Midbrain (tissue), 1 donor: ENCODE results near the gene CEACAM3.
A peak's percentile ranks its signal among the peaks of the same experiment; 100 is the strongest.
"Not testable (repeated sequence)": the region's sequence is repeated elsewhere in the genome, so short reads cannot be mapped to it uniquely, and the experiment has no call there.

ENCODE experiments used
- DNase-seq: peaks from one replicate; lab custom pipeline; 2025; lab: John Stamatoyannopoulos, UW

CEACAM3 gene

GRCh38 chr19:41796362-41796761 is at the start of gene CEACAM3:
TSS of gene CEACAM3 (plus strand) at chr19:41796587. CDS start at chr19:41796678, 91 bp downstream.
- no peak for DNase-seq

- DNase-seq: peak; percentile 11
Observed at GRCh38 chr19:41746593-41747227, 49.7 kb upstream of the CEACAM3 start.

- DNase-seq: no peak
Observed at GRCh38 chr19:41748012-41748411, 48.4 kb upstream of the CEACAM3 start.

- DNase-seq: not testable (repeated sequence)
Observed at GRCh38 chr19:41750248-41751134, 45.9 kb upstream of the CEACAM3 start.

- DNase-seq: peak; percentile 22
Observed at GRCh38 chr19:41753159-41753558, 43.2 kb upstream of the CEACAM3 start.

- peak; percentile 16 for DNase-seq
Observed at GRCh38 chr19:41753936-41754529, 42.4 kb upstream of the CEACAM3 start.

GRCh38 chr19:41755328-41755913 is 41.0 kb upstream of the CEACAM3 start, which contains the start of gene CEACAM6:
TSS of gene CEACAM6 (plus strand) at chr19:41755530. CDS start at chr19:41755639, 109 bp downstream.
- DNase-seq: no peak

- DNase-seq: no peak
Observed at GRCh38 chr19:41758846-41759245, 37.5 kb upstream of the CEACAM3 start.

GRCh38 chr19:41767115-41767514 is 29.3 kb upstream of the CEACAM3 start:
- no peak for DNase-seq

GRCh38 chr19:41768105-41768504 is 28.3 kb upstream of the CEACAM3 start:
- not testable (repeated sequence) for DNase-seq

GRCh38 chr19:41769608-41770007 is 26.8 kb upstream of the CEACAM3 start:
- DNase-seq: no peak

- DNase-seq: no peak
Observed at GRCh38 chr19:41771410-41771809, 25.0 kb upstream of the CEACAM3 start.

- no peak for DNase-seq
Observed at GRCh38 chr19:41774515-41774980, 21.8 kb upstream of the CEACAM3 start.

- DNase-seq: no peak
Observed at GRCh38 chr19:41776700-41777099, 19.7 kb upstream of the CEACAM3 start.

- no peak for DNase-seq
Observed at GRCh38 chr19:41783612-41784011, 12.8 kb upstream of the CEACAM3 start.

GRCh38 chr19:41784312-41784711 is 12.1 kb upstream of the CEACAM3 start:
- DNase-seq: no peak

- no peak for DNase-seq
Observed at GRCh38 chr19:41784743-41785142, 11.6 kb upstream of the CEACAM3 start.

- DNase-seq: peak; percentile 2
Observed at GRCh38 chr19:41785653-41786052, 10.7 kb upstream of the CEACAM3 start.

- no peak for DNase-seq
Observed at GRCh38 chr19:41787055-41787454, 9.3 kb upstream of the CEACAM3 start.

- DNase-seq: not testable (repeated sequence)
Observed at GRCh38 chr19:41788518-41788917, 7.9 kb upstream of the CEACAM3 start.

GRCh38 chr19:41789053-41789452 is 7.3 kb upstream of the CEACAM3 start:
- DNase-seq: not testable (repeated sequence)
